ENCODE measurements around the gene AIFM2. TPM values are rescaled to one million over a fixed set of nuclear protein-coding genes. Genes with fewer than 3 reads are reported as not detected.

AIFM2 gene
- total and polyA plus RNA-seq, 9 of the 15 experiments (the other 6 are each of a cell fraction or from before 2014, with no cell fraction given): 2.7 to 14.1 (median 9.2) TPM

DNA sequence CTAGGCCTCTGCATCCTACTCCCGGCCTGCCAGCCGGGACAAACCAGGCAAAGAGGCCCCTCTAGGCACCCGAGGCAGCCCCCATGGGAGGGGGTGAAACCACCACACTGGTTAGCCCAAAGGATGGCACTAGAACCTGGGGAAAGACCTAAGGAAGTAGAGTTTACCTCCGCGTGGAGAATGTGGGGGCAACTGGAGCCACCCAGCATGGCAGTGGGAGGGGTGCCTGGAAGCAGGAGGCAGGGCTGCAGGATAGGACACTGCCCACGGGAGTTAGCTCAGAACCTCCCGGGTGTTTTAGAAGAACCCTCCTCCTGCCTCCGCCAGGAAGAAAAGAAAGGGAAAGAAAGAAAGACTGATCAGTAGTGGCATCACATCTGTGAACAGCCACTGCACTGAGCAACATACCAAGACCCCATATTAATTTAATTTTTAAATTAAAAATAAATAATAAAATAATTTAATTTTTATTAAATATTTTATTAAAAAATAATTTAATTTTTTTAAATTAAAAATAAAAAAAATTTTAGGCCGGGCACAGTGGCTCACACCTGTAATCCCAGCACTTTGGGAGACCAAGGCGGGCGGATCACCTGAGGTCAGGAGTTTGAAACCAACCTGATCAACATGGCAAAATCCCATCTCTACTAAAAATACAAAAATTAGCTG is 11.2 kb downstream of the AIFM2 start:
- Histone ChIP-seq H3K27ac (ENCODE audit: extremely low read depth, low read depth, low read length) (no peak overlapping the region), H3K4me1 (replicated peaks in 1 of 2; ENCODE audit: control insufficient read depth in 2 of 2, insufficient read depth in 2 of 2, low read length in 2 of 2) (peaks cover 4 to 8% of the 10 kb centered on the region in 2 experiments; a peak in 4 of 5 replicates), H3K9ac (ENCODE audit: insufficient read depth in 1 of 2, low read depth in 2 of 2, low read length in 2 of 2) (no peak overlapping the region; a peak in 1 of 4 replicates), H3K9me1 (ENCODE audit: control insufficient read depth, insufficient read depth, low read length) (peaks cover 3% of the 10 kb centered on the region), H4K20me1 (replicated peaks; ENCODE audit: control insufficient read depth, insufficient read depth, low read length) (peaks cover 3% of the 10 kb centered on the region), H3K36me3 (ENCODE audit: control insufficient read depth, insufficient read depth, low read length) (peaks cover 16% of the 10 kb centered on the region; the same call in 2 of the 3 replicates), H3K9me3 (replicated peaks; ENCODE audit: control insufficient read depth, insufficient read depth, low read depth, low read length) (no peaks in the 10 kb centered on the region), H3K4me2 (ENCODE audit: insufficient read depth, low read length) (no peak overlapping the region), H3K4me3 (no peak overlapping the region), H2AFZ (ENCODE audit: low read depth, low read length) (no peak overlapping the region), H3K79me2 (ENCODE audit: control insufficient read depth, insufficient read depth, low read length) (no peaks in the 10 kb centered on the region), H3K27me3 (ENCODE audit: control insufficient read depth in 2 of 2, insufficient read depth in 2 of 2, low read length in 2 of 2) (no peaks in the 10 kb centered on the region; a peak in 1 of 5 replicates)
- POLR2A ChIA-PET: interaction anchor here (0.6 to 1.2 kb wide), 3 partner anchors 11 to 408 kb away, joined by 3 read pairs; no protein-coding TSS in a partner anchor
- intact Hi-C loops (cut with micrococcal nuclease): no loop called here
- DNase-seq (ENCODE audit: extremely low read depth in 1 of 4, low spot score in 3 of 4) (no peak), ATAC-seq (no peak), FAIRE-seq (no peak)
- TF ChIP-seq ZNF764 (CRISPR knock-in tag; IDR thresholded peaks at IDR 0.05; ENCODE audit: low read depth) (no peak), CHCHD3 (CRISPR knock-in tag; IDR thresholded peaks at IDR 0.05) (no peak), PHB (CRISPR knock-in tag; IDR thresholded peaks at IDR 0.05) (no peak), ADNP (tag; IDR thresholded peaks at IDR 0.05) (no peak), FOXA3 (CRISPR knock-in tag; conservative IDR thresholded peaks at IDR 0.05 in 1 of 2, IDR thresholded peaks at IDR 0.05 in 1 of 2) (no peak), NR2C1 (IDR thresholded peaks at IDR 0.05) (no peak), NR2C1 (tag; IDR thresholded peaks at IDR 0.05) (no peak), ZNF778 (CRISPR knock-in tag; IDR thresholded peaks at IDR 0.05) (no peak), RBM14 (IDR thresholded peaks at IDR 0.05; ENCODE audit: borderline replicate concordance, insufficient read depth, low read depth, low read length) (no peak), EWSR1 (IDR thresholded peaks at IDR 0.05; ENCODE audit: borderline replicate concordance, low read depth, partially characterized antibody) (no peak), EP300 (IDR thresholded peaks at IDR 0.05; ENCODE audit: low read length) (no peak), ZNF79 (CRISPR knock-in tag; IDR thresholded peaks at IDR 0.05; ENCODE audit: low read depth) (no peak)
- whole genome bisulfite sequencing (ENCODE audit: insufficient coverage, low coverage, missing lambda C conversion rate): 77% methylated on average over 9 of the region's 11 CpGs
- BruUV-seq (replicated peaks): no TSS peak
- CTCF ChIA-PET (ENCODE audit: low intra/inter-chr PET ratio): no interaction called here
- in situ Hi-C loops (cut with MboI): no loop called here
